IPS-15b (cell line): Measurements from ENCODE around the gene HSPA1A.
"Not testable (repeated sequence)": the region's sequence is repeated elsewhere in the genome, so short reads cannot be mapped to it uniquely, and the experiment has no call there.

ENCODE experiments used
- H3K27me3 ChIP-seq: one replicate; pipeline ENCODE4 v1.6.1; 2013; ENCODE audit warnings: low read length; ENCODE audit not compliant: control insufficient read depth, insufficient read depth
- H3K36me3 ChIP-seq: one replicate; pipeline ENCODE4 v1.6.1; 2013; ENCODE audit warnings: low read length; ENCODE audit not compliant: control insufficient read depth, insufficient read depth
- H3K4me1 ChIP-seq: one replicate; pipeline ENCODE4 v1.6.1; 2013; ENCODE audit warnings: mild to moderate bottlenecking, low read length; ENCODE audit not compliant: control insufficient read depth, insufficient read depth
- H3K4me3 ChIP-seq: one replicate; pipeline ENCODE4 v1.5.1; 2013; ENCODE audit warnings: low read depth, low read length
- H3K9ac ChIP-seq: one replicate; pipeline ENCODE4 v1.6.1; 2013; ENCODE audit warnings: low read depth, mild to moderate bottlenecking, low read length
- H3K9me3 ChIP-seq: one replicate; pipeline ENCODE4 v1.6.1; 2013; ENCODE audit warnings: mild to moderate bottlenecking, low read length; ENCODE audit not compliant: control insufficient read depth, insufficient read depth

The HSPA1A gene

GRCh38 chr6:31850765-31851484, 35.6 kb downstream of the HSPA1A start:
- no peak overlapping the region for H3K4me3 ChIP-seq
- no peaks in the 10 kb centered on the region for H3K27me3 ChIP-seq
- no peak overlapping the region for H3K9ac ChIP-seq
- H3K4me1 ChIP-seq = peaks cover 4% of the 10 kb centered on the region
- H3K36me3 ChIP-seq = no peaks in the 10 kb centered on the region
- no peaks in the 10 kb centered on the region for H3K9me3 ChIP-seq

GRCh38 chr6:31851485-31851832, 36.1 kb downstream of the HSPA1A start:
- H3K27me3 ChIP-seq = no peaks in the 10 kb centered on the region
- H3K36me3 ChIP-seq = no peaks in the 10 kb centered on the region
- H3K9me3 ChIP-seq = no peaks in the 10 kb centered on the region
- H3K9ac ChIP-seq = no peak overlapping the region
- peak overlapping the region; percentile 39 for H3K4me3 ChIP-seq
- peaks cover 4% of the 10 kb centered on the region for H3K4me1 ChIP-seq

GRCh38 chr6:31851980-31852718, 36.8 kb downstream of the HSPA1A start:
- H3K27me3 ChIP-seq, H3K9me3 ChIP-seq, H3K4me1 ChIP-seq, H3K9ac ChIP-seq, H3K36me3 ChIP-seq: not testable (repeated sequence)
- H3K4me3 ChIP-seq = peak overlapping the region; percentile 39

- H3K4me3 ChIP-seq, H3K4me1 ChIP-seq, H3K9me3 ChIP-seq, H3K9ac ChIP-seq, H3K27me3 ChIP-seq: not testable (repeated sequence)
- peaks cover 12% of the 10 kb centered on the region for H3K36me3 ChIP-seq
Observed at GRCh38 chr6:31857774-31858173, 42.4 kb downstream of the HSPA1A start.

- no peaks in the 10 kb centered on the region for H3K4me1 ChIP-seq
- H3K27me3 ChIP-seq = no peaks in the 10 kb centered on the region
- H3K9ac ChIP-seq = no peak overlapping the region
- H3K36me3 ChIP-seq = peaks cover 12% of the 10 kb centered on the region
- H3K9me3 ChIP-seq = no peaks in the 10 kb centered on the region
- no peak overlapping the region for H3K4me3 ChIP-seq
Observed at GRCh38 chr6:31858707-31859106, 43.4 kb downstream of the HSPA1A start.

DNA sequence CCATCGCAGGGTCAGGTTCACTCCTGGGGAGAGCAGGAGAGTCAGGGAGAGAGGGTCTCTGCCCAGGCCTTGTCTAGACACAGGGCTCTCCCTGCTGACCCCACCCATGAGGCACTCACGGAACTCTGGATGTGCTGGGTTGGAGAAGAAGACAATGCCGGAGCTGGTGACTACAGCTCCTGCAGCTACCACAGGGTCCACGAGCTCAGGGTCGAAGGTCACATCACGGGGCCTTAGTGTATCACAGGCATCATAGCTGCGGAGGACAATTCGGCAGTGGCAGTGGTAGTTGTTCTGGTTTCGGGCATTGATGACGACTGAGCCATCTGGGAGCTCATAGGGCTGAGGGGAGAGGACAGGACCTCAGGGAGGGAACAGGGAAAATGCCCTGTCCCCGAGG, 44.6 kb downstream of the HSPA1A start:
- peaks cover 12% of the 10 kb centered on the region for H3K36me3 ChIP-seq
- no peak overlapping the region for H3K4me3 ChIP-seq
- no peaks in the 10 kb centered on the region for H3K27me3 ChIP-seq
- H3K9ac ChIP-seq = no peak overlapping the region
- H3K4me1 ChIP-seq = no peaks in the 10 kb centered on the region
- H3K9me3 ChIP-seq = no peaks in the 10 kb centered on the region

GRCh38 chr6:31860349-31860748, 45.0 kb downstream of the HSPA1A start:
- H3K9ac ChIP-seq = no peak overlapping the region
- H3K36me3 ChIP-seq = peaks cover 12% of the 10 kb centered on the region
- H3K9me3 ChIP-seq = no peaks in the 10 kb centered on the region
- no peak overlapping the region for H3K4me3 ChIP-seq
- no peaks in the 10 kb centered on the region for H3K4me1 ChIP-seq
- H3K27me3 ChIP-seq = no peaks in the 10 kb centered on the region

DNA sequence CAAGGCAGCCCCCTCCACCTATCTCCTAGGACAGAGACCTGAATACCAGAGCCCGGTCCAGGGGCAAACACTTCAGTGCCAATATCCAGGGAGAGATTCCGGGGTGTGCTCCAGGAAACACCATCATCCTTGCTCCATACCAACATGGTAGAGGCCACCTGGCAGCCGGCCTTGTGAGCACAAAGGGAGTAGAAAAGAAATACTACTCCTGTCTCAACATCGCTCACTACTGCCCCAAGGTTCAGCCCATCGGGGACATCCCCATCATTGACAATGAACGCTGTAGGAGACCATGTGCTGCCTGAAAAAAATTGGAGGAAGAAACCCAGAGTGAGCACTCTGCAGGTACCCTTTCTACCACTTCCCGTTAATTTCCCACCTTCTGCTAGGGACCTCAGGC, 45.8 kb downstream of the HSPA1A start:
- Histone ChIP-seq H3K9ac (no peak overlapping the region), H3K9me3 (no peaks in the 10 kb centered on the region), H3K4me3 (no peak overlapping the region), H3K27me3 (no peaks in the 10 kb centered on the region), H3K4me1 (no peaks in the 10 kb centered on the region), H3K36me3 (peaks cover 12% of the 10 kb centered on the region)

- no peaks in the 10 kb centered on the region for H3K27me3 ChIP-seq
- H3K4me3 ChIP-seq = peak overlapping the region; percentile 90
- H3K4me1 ChIP-seq = no peaks in the 10 kb centered on the region
- H3K9me3 ChIP-seq = no peaks in the 10 kb centered on the region
- peaks cover 12% of the 10 kb centered on the region for H3K36me3 ChIP-seq
- peak overlapping the region; percentile 81 for H3K9ac ChIP-seq
Observed at GRCh38 chr6:31861919-31862343, 46.6 kb downstream of the HSPA1A start.

DNA sequence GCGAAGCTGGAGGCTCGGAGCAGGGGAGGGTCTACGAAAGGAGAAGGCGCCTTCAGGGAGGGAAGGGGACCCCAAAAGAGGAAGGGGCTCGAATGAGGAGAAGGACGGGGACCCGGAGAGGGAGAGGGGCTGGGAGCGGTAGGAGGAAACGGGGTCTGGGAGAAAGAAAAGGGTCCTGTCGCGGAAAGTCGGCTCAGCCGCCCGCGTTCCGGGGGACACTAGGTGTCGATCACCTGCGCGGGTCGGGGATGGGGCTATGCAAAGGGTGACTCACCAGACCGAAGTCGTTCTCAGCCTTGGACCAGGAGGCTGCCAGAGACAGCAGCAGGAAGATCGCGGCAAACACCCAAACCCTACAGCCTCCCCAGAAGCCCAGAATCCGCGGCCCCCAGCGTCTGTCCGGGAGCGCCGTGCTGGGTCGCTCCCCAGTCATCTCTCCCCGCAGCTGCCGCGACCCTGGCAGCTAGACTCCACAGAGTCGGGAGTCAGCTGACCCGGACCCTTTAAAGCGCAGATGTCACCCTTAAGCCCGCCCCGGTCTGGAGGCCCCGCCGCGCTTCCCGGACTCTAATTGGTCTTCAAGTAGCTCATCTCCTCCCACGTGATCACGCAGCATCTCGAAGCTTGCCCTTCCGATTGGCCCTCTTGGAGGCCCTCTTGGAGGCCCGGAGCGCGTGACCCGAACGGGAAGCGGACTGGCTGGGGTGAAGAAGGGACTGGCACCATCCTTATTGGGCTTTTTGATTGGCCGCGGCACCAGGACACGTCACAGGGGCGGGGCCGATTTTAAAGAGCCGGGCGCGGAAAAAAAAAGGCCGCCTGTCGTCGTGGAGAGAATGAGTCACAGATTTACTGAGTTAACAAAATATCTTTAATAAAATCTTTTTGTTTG, 47.2 kb downstream of the HSPA1A start, which contains the start of gene NEU1:
NEU1 (minus strand) TSS at position 478 of the 892 bp plus-strand sequence; CDS start at position 433, 45 bp downstream.
- H3K36me3 ChIP-seq = peaks cover 12% of the 10 kb centered on the region
- no peaks in the 10 kb centered on the region for H3K4me1 ChIP-seq
- no peaks in the 10 kb centered on the region for H3K9me3 ChIP-seq
- peak within 1 kb of the TSS; percentile 81 for H3K9ac ChIP-seq
- peak within 1 kb of the TSS; percentile 90 for H3K4me3 ChIP-seq
- no peaks in the 10 kb centered on the region for H3K27me3 ChIP-seq

DNA sequence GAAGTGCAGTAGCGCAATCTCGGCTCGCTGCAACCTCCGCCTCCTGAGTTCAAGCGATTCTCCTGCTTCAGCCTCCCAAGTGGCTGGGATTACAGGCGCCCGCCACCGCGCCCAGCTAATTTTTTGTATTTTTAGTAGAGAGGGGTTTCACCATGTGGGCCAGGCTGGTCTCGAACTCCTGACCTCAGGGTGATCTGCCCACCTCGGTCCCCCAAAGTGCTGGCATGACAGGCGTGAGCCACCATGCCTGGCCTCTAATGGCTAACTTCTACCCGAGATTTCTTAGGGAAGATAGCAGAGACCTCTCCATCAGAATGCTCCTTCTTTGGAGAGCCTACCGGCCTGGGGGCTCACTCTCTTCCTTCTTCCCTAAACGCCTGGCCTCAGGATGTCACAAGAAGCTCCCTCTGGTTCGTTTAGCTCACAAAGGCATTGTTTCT, 48.8 kb downstream of the HSPA1A start:
- H3K9me3 ChIP-seq, H3K4me1 ChIP-seq, H3K9ac ChIP-seq, H3K27me3 ChIP-seq: not testable (repeated sequence)
- peak overlapping the region; percentile 67 for H3K4me3 ChIP-seq
- H3K36me3 ChIP-seq = peaks cover 12% of the 10 kb centered on the region
